H1 (cell line): ENCODE measurements around the gene HTR1D. TPM values are rescaled to one million over a fixed set of nuclear protein-coding genes. Genes with fewer than 3 reads are reported as not detected.

Source experiments
- CTCF ChIA-PET: fragments of 300-600 bp; sonication (Branson Sonifier 250); formaldehyde crosslinking; loops from one replicate; lab custom pipeline; 2021; ENCODE audit not compliant: partially characterized antibody; lab: Charles Lee
- POLR2A ChIA-PET: fragments of 300-600 bp; sonication (Branson Sonifier 250); formaldehyde crosslinking; loops from one replicate; lab custom pipeline; 2021; ENCODE audit warnings: inconsistent platforms; ENCODE audit not compliant: partially characterized antibody; lab: Charles Lee
- DNase-seq, 2 experiments: peaks; one replicate each; pipeline versions ENCODE4 v3.0.0 to v3.0.0-alpha.2; 2010 to 2022; ENCODE audit warnings: low spot score in 2 of 2, low read depth in 1 of 2, mixed read lengths in 1 of 2
- FAIRE-seq: peaks from 2 replicates; lab custom pipeline; 2011; peaks lifted over from hg19 to GRCh38; lab: Jason Lieb, UNC
- H2AFZ ChIP-seq: 2 replicates; pipeline ENCODE4 v1.8.1; 2012; ENCODE audit warnings: low read length, inconsistent platforms
- H2AK5ac ChIP-seq: 2 replicates; pipeline ENCODE4 v1.6.1; 2013; ENCODE audit warnings: low read depth, low read length
- H2BK120ac ChIP-seq: replicated peaks from 2 replicates; pipeline ENCODE3; 2013; ENCODE audit warnings: low read depth, low read length, inconsistent platforms
- H2BK12ac ChIP-seq: 2 replicates; pipeline ENCODE4 v1.6.1; 2013; ENCODE audit warnings: low read depth, low read length
- H2BK15ac ChIP-seq: 2 replicates; pipeline ENCODE4 v1.6.1; 2013; ENCODE audit warnings: low read length
- H2BK20ac ChIP-seq: 2 replicates; pipeline ENCODE4 v1.6.1; 2013; ENCODE audit warnings: low read length
- H2BK5ac ChIP-seq: 2 replicates; pipeline ENCODE4 v1.6.1; 2013; ENCODE audit warnings: low read depth, low read length
- H3K14ac ChIP-seq: 2 replicates; pipeline ENCODE4 v1.6.1; 2013; ENCODE audit warnings: inconsistent platforms; ENCODE audit not compliant: insufficient read length
- H3K18ac ChIP-seq: 2 replicates; pipeline ENCODE4 v1.6.1; 2013; ENCODE audit warnings: low read length; ENCODE audit errors: extremely low read depth
- H3K23ac ChIP-seq: 2 replicates; pipeline ENCODE4 v1.6.1; 2013; ENCODE audit warnings: inconsistent platforms; ENCODE audit not compliant: insufficient read length
- H3K23me2 ChIP-seq: 2 replicates; pipeline ENCODE4 v1.6.1; 2013; ENCODE audit warnings: low read depth, low read length
- H3K27ac ChIP-seq: 2 replicates; pipeline ENCODE4 v1.6.1; 2011; ENCODE audit warnings: low read depth, low read length, inconsistent platforms
- H3K27me3 ChIP-seq, 4 experiments: replicated peaks in 1 of 4; 1 replicate in 1 of 4; 2 replicates in 3 of 4; pipeline versions ENCODE4 v1.6.1 to v1.8.1; 2011 to 2013; ENCODE audit warnings: low read length in 3 of 4, mild to moderate bottlenecking in 3 of 4, inconsistent platforms in 2 of 4, mixed read lengths in 2 of 4, moderate library complexity in 1 of 4; ENCODE audit not compliant: control insufficient read depth in 3 of 4, insufficient read depth in 3 of 4; ENCODE audit errors: extremely low read depth in 1 of 4
- H3K36me3 ChIP-seq, 4 experiments: 2 replicates each; pipeline versions ENCODE4 v1.6.1 to v1.8.1; 2011 to 2013; ENCODE audit warnings: mild to moderate bottlenecking in 4 of 4, low read length in 3 of 4, moderate library complexity in 2 of 4, control low read depth in 1 of 4, inconsistent platforms in 1 of 4; ENCODE audit not compliant: insufficient read depth in 4 of 4, control insufficient read depth in 2 of 4
- H3K4ac ChIP-seq: replicated peaks from 2 replicates; pipeline ENCODE3; 2013; ENCODE audit warnings: low read length, low read depth, mixed read lengths, inconsistent platforms; ENCODE audit not compliant: insufficient read length
- H3K4me1 ChIP-seq, 4 experiments: replicated peaks in 1 of 4; 1 replicate in 1 of 4; 2 replicates in 3 of 4; pipeline versions ENCODE4 v1.6.1 to v1.8.1; 2011 to 2013; ENCODE audit warnings: low read length in 3 of 4, inconsistent platforms in 2 of 4, mixed read lengths in 1 of 4; ENCODE audit not compliant: insufficient read depth in 4 of 4, control insufficient read depth in 3 of 4
- H3K4me2 ChIP-seq, 2 experiments: 2 replicates each; pipeline versions ENCODE4 v1.6.1 to v1.8.1; 2011 to 2013; ENCODE audit warnings: low read depth in 2 of 2, low read length in 2 of 2, control low read depth in 1 of 2, inconsistent platforms in 1 of 2, mild to moderate bottlenecking in 1 of 2; ENCODE audit not compliant: insufficient read depth in 1 of 2
- H3K4me3 ChIP-seq, 4 experiments: fragments of 200-600, 300-600 bp in 1 of 4; sonication (generic), shearing (Covaris generic), sonication (Bioruptor Twin) in 1 of 4; 2 replicates each; pipeline versions ENCODE4 v1.5.1 to v1.8.1; 2011 to 2016; ENCODE audit warnings: low read length in 4 of 4, low read depth in 3 of 4, control low read depth in 2 of 4, inconsistent platforms in 2 of 4, mild to moderate bottlenecking in 2 of 4, mixed read lengths in 1 of 4, moderate library complexity in 1 of 4; ENCODE audit not compliant: insufficient read depth in 2 of 4; ENCODE audit errors: extremely low read depth in 1 of 4
- H3K56ac ChIP-seq: replicated peaks from 2 replicates; pipeline ENCODE3; 2013; ENCODE audit warnings: low read depth, mild to moderate bottlenecking, mixed read lengths, low read length, inconsistent platforms; ENCODE audit not compliant: insufficient read length
- H3K79me1 ChIP-seq: 2 replicates; pipeline ENCODE4 v1.6.1; 2013; ENCODE audit warnings: low read depth, low read length, control low read depth
- H3K79me2 ChIP-seq, 2 experiments: 2 replicates each; pipeline versions ENCODE4 v1.6.1 to v1.8.1; 2012 to 2013; ENCODE audit warnings: low read length in 2 of 2, mild to moderate bottlenecking in 2 of 2, inconsistent platforms in 1 of 2; ENCODE audit not compliant: insufficient read depth in 2 of 2, control insufficient read depth in 1 of 2
- H3K9ac ChIP-seq, 4 experiments: replicated peaks in 1 of 4; 1 replicate in 1 of 4; 2 replicates in 3 of 4; pipeline versions ENCODE4 v1.6.1 to v1.8.1; 2011 to 2013; ENCODE audit warnings: low read depth in 3 of 4, low read length in 3 of 4, control low read depth in 2 of 4, mild to moderate bottlenecking in 2 of 4, moderate library complexity in 2 of 4, inconsistent platforms in 1 of 4; ENCODE audit errors: extremely low read depth in 1 of 4
- H3K9me3 ChIP-seq, 2 experiments: 2 replicates each; pipeline versions ENCODE4 v1.6.1 to v1.8.1; 2012 to 2013; ENCODE audit warnings: mild to moderate bottlenecking in 2 of 2, moderate library complexity in 2 of 2, control low read depth in 1 of 2, inconsistent platforms in 1 of 2, low read depth in 1 of 2, low read length in 1 of 2, mixed read lengths in 1 of 2; ENCODE audit not compliant: insufficient read depth in 2 of 2
- H4K20me1 ChIP-seq, 2 experiments: replicated peaks in 1 of 2; 2 replicates each; pipeline versions ENCODE3 to v1.8.1; 2011 to 2013; ENCODE audit warnings: inconsistent platforms in 2 of 2, low read length in 2 of 2, mild to moderate bottlenecking in 1 of 2; ENCODE audit not compliant: insufficient read depth in 2 of 2, control insufficient read depth in 1 of 2
- H4K5ac ChIP-seq: 2 replicates; pipeline ENCODE4 v1.6.1; 2013; ENCODE audit warnings: low read length, low read depth, mixed read lengths, inconsistent platforms; ENCODE audit not compliant: insufficient read length
- H4K8ac ChIP-seq: 2 replicates; pipeline ENCODE4 v1.8.0; 2013; ENCODE audit warnings: mild to moderate bottlenecking, moderate library complexity, low read length, inconsistent platforms; ENCODE audit not compliant: insufficient read depth; ENCODE audit errors: extremely low read depth
- H4K91ac ChIP-seq: replicated peaks from 2 replicates; pipeline ENCODE3; 2013; ENCODE audit warnings: low read length, mixed read lengths, inconsistent platforms; ENCODE audit not compliant: insufficient read length
- CEBPB ChIP-seq: IDR thresholded peaks from 2 replicates; pipeline ENCODE4 v1.6.1; 2012; ENCODE audit warnings: low read depth, low read length
- NRF1 ChIP-seq: IDR thresholded peaks from 2 replicates; pipeline ENCODE4 v1.6.1; 2011; ENCODE audit warnings: mild to moderate bottlenecking, low read depth, low read length, improper control_type of control experiment
- POU5F1 ChIP-seq: IDR thresholded peaks from 2 replicates; pipeline ENCODE4 v1.6.1; 2011; ENCODE audit warnings: low read depth, mild to moderate bottlenecking, low read length, moderate library complexity
- SP2 ChIP-seq: IDR thresholded peaks from 2 replicates; pipeline ENCODE4 v1.6.1; 2012; ENCODE audit warnings: mild to moderate bottlenecking, low read length, inconsistent platforms
- WGBS, 2 experiments: shearing (Covaris generic) in 1 of 2; methylation state at CpG; one replicate each; pipeline versions ENCODE4 v1.1.6 to v1.1.7; 2013 to 2015; ENCODE audit warnings: low lambda C conversion rate in 2 of 2, mixed read lengths in 2 of 2, inconsistent platforms in 1 of 2, low coverage in 1 of 2, missing lambda C conversion rate in 1 of 2; ENCODE audit not compliant: insufficient replicate concordance in 2 of 2, insufficient coverage in 1 of 2, insufficient read length in 1 of 2; ENCODE audit errors: extremely low coverage in 1 of 2, missing lambda C conversion rate in 1 of 2; 5-methylcytosine and 5-hydroxymethylcytosine counted together
- polyA plus RNA-seq, 7 experiments: library from polyadenylated mRNA; depleted of rRNA in 3 of 7; stranded (reverse) in 5 of 7; unstranded in 2 of 7; fragments of >200 nt in 5 of 7; fragments of 200-250 nt in 2 of 7; gene quantifications; 1 replicate in 5 of 7; 2 replicates in 1 of 7; 4 replicates in 1 of 7; pipeline versions ENCODE4 v1.2.1 to v1.2.3, GENCODE V29; 2011 to 2013; ENCODE audit warnings: missing spikeins in 2 of 7, mixed read lengths in 2 of 7
- total RNA-seq: library from RNA; stranded (reverse); fragmentation: NEBNext Ultra II Directional; extraction: Animal tissue kit (Norgen Biotek cat#: 25700); gene quantifications from 2 replicates; pipeline ENCODE4 v1.2.1, GENCODE V29; 2021
- TF ChIP-seq, protein P1 (sequence below), 3 experiments: IDR thresholded peaks; 1 replicate in 2 of 3; 2 replicates in 1 of 3; pipeline versions ENCODE4 v1.5.1 to v1.6.1; 2011; ENCODE audit warnings: low read length in 3 of 3, mild to moderate bottlenecking in 3 of 3, inconsistent platforms in 2 of 3, low read depth in 1 of 3, moderate library complexity in 1 of 3; ENCODE audit not compliant: insufficient read depth in 1 of 3; ENCODE audit errors: control extremely low read depth in 1 of 3

Gene HTR1D
- total and polyA plus RNA-seq, 2 of the 8 experiments (the other 6 are each of a cell fraction or from before 2014, with no cell fraction given): 8.8 to 11.5 TPM

DNA sequence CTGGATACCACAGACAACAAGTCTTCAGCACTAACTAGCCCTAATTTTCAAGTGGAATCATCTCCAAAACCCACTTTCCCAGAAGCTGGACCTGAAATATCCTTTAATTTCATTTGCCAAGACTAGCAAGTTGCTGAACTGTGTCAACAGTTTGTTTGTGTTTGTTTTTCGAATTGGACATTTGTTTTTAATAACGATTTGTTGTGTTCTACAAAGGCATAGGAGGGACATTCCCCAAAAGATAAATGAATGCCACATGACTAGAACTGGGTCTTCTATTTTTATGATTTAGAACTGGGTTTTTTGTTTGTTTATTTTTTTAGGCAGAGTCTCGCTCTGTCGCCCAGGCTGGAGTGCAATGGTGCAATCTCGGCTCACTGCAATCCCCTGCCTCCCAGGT lies 66.6 kb downstream of the HTR1D start:
- Histone ChIP-seq H3K79me2 (peaks cover 22 to 91% of the 10 kb centered on the region in 2 experiments), H2BK20ac (no peak overlapping the region), H3K4me3 (no peak overlapping the region), H3K79me1 (peaks cover 5% of the 10 kb centered on the region; the same call in 1 of the 2 replicates), H2AFZ (no peak overlapping the region), H2BK120ac (no peak overlapping the region), H3K9ac (no peak overlapping the region), H3K56ac (no peak overlapping the region), H3K18ac (no peak overlapping the region), H3K23ac (no peak overlapping the region), H4K5ac (no peak overlapping the region), H3K27me3 (no peaks in the 10 kb centered on the region), H2BK12ac (no peak overlapping the region), H3K14ac (no peak overlapping the region), H4K91ac (no peak overlapping the region), H3K9me3 (no peaks in the 10 kb centered on the region), H4K20me1 (peaks cover 14 to 16% of the 10 kb centered on the region in 2 experiments), H2BK5ac (no peak overlapping the region), H3K27ac (no peak overlapping the region), H3K36me3 (peaks cover 0 to 2% (median 0%) of the 10 kb centered on the region in 4 experiments; a peak in 1 of 8 replicates), H3K4ac (no peak overlapping the region), H3K4me1 (peaks cover 0 to 1% (median 0%) of the 10 kb centered on the region in 4 experiments; a peak in 1 of 7 replicates), H3K4me2 (no peak overlapping the region), H4K8ac (no peak overlapping the region), H3K23me2 (no peaks in the 10 kb centered on the region), H2AK5ac (no peak overlapping the region), H2BK15ac (no peak overlapping the region)
- WGBS, 2 experiments: 89% methylated on average over 5 of the region's 5 CpGs; no CpG with 5 or more reads in 1 of the 2 experiments
- TF ChIP-seq, protein P1, sequence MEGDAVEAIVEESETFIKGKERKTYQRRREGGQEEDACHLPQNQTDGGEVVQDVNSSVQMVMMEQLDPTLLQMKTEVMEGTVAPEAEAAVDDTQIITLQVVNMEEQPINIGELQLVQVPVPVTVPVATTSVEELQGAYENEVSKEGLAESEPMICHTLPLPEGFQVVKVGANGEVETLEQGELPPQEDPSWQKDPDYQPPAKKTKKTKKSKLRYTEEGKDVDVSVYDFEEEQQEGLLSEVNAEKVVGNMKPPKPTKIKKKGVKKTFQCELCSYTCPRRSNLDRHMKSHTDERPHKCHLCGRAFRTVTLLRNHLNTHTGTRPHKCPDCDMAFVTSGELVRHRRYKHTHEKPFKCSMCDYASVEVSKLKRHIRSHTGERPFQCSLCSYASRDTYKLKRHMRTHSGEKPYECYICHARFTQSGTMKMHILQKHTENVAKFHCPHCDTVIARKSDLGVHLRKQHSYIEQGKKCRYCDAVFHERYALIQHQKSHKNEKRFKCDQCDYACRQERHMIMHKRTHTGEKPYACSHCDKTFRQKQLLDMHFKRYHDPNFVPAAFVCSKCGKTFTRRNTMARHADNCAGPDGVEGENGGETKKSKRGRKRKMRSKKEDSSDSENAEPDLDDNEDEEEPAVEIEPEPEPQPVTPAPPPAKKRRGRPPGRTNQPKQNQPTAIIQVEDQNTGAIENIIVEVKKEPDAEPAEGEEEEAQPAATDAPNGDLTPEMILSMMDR (IDR thresholded peaks at IDR 0.05; ENCODE audit: control extremely low read depth in 1 of 3, insufficient read depth in 1 of 3, low read depth in 1 of 3, low read length in 3 of 3): no peak
- TF ChIP-seq POU5F1 (no peak), SP2 (no peak), CEBPB (no peak), NRF1 (no peak)
- no peak for DNase-seq
- ChIA-PET CTCF (interaction anchor here (1.1 to 1.4 kb wide), 3 partner anchors 9 to 34 kb away, joined by 3 read pairs; no protein-coding TSS in a partner anchor), POLR2A (interaction anchor here (0.6 to 1.6 kb wide), 4 partner anchors 9 to 110 kb away, joined by 3 to 6 read pairs (median 4); no protein-coding TSS in a partner anchor)
- FAIRE-seq: no peak
